Tibial nerve (tissue), 4 donors: Measurements from ENCODE around the gene TRIM37. TPM values are rescaled to one million over a fixed set of nuclear protein-coding genes. Genes with fewer than 3 reads are reported as not detected.
"Not testable (repeated sequence)": the region's sequence is repeated elsewhere in the genome, so short reads cannot be mapped to it uniquely, and the experiment has no call there.

Experiments used
- DNase-seq, 2 donors: peaks; one replicate each; pipeline ENCODE4 v3.0.0-alpha.2; 2019; ENCODE audit warnings: low spot score in 2 of 2
- H3K27ac ChIP-seq, 4 donors: fragments of 200-600 bp; sonication (generic) in 3 of 4; one replicate each; pipeline ENCODE4 v1.5.1; 2017 to 2019; ENCODE audit warnings: mild to moderate bottlenecking in 1 of 4
- H3K27me3 ChIP-seq, 2 donors: fragments of 200-600 bp; sonication (generic) in 1 of 2; one replicate each; pipeline versions ENCODE4 v1.5.1 to v1.6.0; 2017 to 2019
- H3K36me3 ChIP-seq, 3 donors: fragments of 200-600 bp; sonication (generic); one replicate each; pipeline ENCODE4 v1.5.1; 2018 to 2019
- H3K4me1 ChIP-seq, 4 donors: fragments of 200-600 bp; sonication (generic) in 3 of 4; one replicate each; pipeline ENCODE4 v1.5.1; 2017 to 2019
- H3K4me3 ChIP-seq, 4 donors: fragments of 200-600 bp; sonication (generic) in 3 of 4; one replicate each; pipeline ENCODE4 v1.5.1; 2017 to 2019; ENCODE audit warnings: mild to moderate bottlenecking in 1 of 4, moderate library complexity in 1 of 4
- H3K9me3 ChIP-seq, 4 donors: fragments of 200-600 bp; sonication (generic) in 3 of 4; one replicate each; pipeline ENCODE4 v1.5.1; 2017 to 2019
- EP300 ChIP-seq, 2 donors: sonication (generic); formaldehyde crosslinking; IDR thresholded peaks; one replicate each; pipeline ENCODE4 v1.6.1; 2017; ENCODE audit warnings: antibody characterized with exemption in 2 of 2, mild to moderate bottlenecking in 1 of 2
- POLR2A ChIP-seq, 2 donors: fragments of 450-650 bp; IDR thresholded peaks; one replicate each; pipeline ENCODE4 v1.6.1; 2017; ENCODE audit warnings: antibody characterized with exemption in 2 of 2, mild to moderate bottlenecking in 2 of 2, moderate library complexity in 2 of 2
- WGBS, 2 donors: methylation state at CpG; one replicate each; pipeline ENCODE4 v1.1.5; 2018; 5-methylcytosine and 5-hydroxymethylcytosine counted together
- total RNA-seq, 4 donors: library from RNA; depleted of rRNA; stranded (reverse); fragments of >200 nt; gene quantifications; one replicate each; pipeline ENCODE4 v1.1.0, GENCODE V29; 2016
- TF ChIP-seq, protein P1 (sequence below), 5 experiments: fragments of 200-600 bp in 3 of 5; fragments of 450-650 bp in 2 of 5; sonication (generic) in 3 of 5; IDR thresholded peaks; one replicate each; pipeline ENCODE4 v1.5.1; 2016 to 2019; ENCODE audit warnings: antibody characterized with exemption in 5 of 5, mild to moderate bottlenecking in 3 of 5, moderate library complexity in 2 of 5

The TRIM37 gene
- total RNA-seq, 4 donors from 2014 or later = 18.2 to 25.8 (median 21.7) TPM

DNA sequence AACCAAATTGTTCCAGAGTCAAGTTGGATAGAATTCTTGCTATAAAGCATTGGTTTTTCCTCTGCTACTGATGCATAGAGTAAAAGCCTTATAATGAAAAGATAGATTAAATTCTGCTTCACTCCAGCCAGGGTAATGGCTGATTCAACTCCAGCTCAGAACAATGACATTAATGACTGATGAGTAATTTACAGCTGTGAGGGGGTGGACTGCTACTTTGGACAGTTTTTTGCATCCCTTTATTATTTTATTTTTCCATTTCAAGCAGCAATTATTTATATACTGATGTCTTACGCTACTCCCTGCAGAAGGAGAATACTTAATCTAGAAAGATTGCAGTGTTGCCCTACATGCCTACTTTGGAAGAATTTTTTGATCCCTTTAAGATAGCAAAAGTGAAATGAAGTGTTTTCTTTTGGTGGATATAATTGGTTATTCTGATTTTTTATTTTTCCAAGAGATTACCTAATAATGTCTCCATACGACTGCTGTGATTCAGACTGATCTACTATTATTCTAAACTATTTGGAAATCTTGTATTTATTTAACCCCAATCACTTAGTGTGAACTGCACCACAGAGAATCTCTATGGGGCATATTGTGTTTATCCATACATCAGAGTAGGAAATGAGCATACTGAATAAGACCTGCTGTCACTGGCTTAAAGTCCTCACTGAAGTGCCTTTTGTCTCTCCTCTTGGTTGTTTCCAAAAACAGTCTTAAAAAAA, 149.5 kb downstream of the TRIM37 start:
- H3K4me1 ChIP-seq = no peaks in the 10 kb centered on the region
- no peaks in the 10 kb centered on the region for H3K27me3 ChIP-seq
- H3K9me3 ChIP-seq = peaks cover 0 to 3% (median 0%) of the 10 kb centered on the region in 4 donors
- no peak overlapping the region for H3K4me3 ChIP-seq
- TF ChIP-seq, protein P1, sequence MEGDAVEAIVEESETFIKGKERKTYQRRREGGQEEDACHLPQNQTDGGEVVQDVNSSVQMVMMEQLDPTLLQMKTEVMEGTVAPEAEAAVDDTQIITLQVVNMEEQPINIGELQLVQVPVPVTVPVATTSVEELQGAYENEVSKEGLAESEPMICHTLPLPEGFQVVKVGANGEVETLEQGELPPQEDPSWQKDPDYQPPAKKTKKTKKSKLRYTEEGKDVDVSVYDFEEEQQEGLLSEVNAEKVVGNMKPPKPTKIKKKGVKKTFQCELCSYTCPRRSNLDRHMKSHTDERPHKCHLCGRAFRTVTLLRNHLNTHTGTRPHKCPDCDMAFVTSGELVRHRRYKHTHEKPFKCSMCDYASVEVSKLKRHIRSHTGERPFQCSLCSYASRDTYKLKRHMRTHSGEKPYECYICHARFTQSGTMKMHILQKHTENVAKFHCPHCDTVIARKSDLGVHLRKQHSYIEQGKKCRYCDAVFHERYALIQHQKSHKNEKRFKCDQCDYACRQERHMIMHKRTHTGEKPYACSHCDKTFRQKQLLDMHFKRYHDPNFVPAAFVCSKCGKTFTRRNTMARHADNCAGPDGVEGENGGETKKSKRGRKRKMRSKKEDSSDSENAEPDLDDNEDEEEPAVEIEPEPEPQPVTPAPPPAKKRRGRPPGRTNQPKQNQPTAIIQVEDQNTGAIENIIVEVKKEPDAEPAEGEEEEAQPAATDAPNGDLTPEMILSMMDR (IDR thresholded peaks at IDR 0.05) = no peak
- no peak for TF ChIP-seq POLR2A (IDR thresholded peaks at IDR 0.05)
- no peak for TF ChIP-seq EP300 (IDR thresholded peaks at IDR 0.05)
- no peak overlapping the region for H3K27ac ChIP-seq
- no peaks in the 10 kb centered on the region for H3K36me3 ChIP-seq
- no peak for DNase-seq
- 36 to 42% methylated on average over 2 of the region's 2 CpGs for WGBS, 2 donors

DNA sequence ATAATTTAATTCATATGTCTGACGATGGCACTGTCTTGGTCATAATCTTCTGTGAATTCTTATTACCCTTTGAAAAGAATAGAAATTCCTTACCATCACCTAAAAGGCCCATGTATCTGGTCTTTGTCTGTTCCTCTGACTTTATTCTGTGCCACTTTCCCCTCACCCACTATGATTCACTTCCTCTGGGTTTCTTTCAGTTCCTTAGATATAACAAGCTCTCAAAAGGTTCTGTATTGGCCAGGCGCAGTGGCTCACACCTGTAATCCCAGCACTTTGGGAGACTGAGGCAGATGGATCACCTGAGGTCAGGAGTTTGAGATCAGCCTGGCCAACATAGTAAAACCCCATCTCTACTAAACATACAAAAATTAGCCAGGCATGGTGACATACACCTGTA, 152.3 kb downstream of the TRIM37 start:
- WGBS, 2 donors = 85 to 86% methylated on average over 2 of the region's 2 CpGs
- not testable (repeated sequence) for H3K36me3 ChIP-seq, H3K27ac ChIP-seq, H3K4me3 ChIP-seq, DNase-seq, H3K27me3 ChIP-seq, H3K4me1 ChIP-seq
- peaks cover 0 to 30% (median 6%) of the 10 kb centered on the region in 4 donors for H3K9me3 ChIP-seq

DNA sequence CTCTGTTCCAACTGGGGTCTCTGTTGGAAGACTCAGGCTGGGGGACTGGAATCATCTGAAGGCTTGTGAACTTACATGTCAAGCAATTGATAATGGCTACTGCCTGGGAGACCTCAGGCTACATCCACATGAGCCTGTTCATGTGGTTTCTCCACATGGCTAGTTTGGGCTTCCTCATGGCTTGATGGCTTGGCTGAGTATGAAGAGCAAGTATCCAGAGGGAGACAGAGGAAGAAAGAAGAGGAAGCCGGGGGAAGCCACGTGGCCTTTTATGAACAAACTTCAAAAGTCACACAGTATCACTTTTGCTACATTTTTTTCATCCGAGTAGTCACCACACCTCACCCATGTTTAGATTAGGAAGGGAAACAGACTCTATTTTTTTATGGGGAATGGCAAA, 158.9 kb downstream of the TRIM37 start:
- Histone ChIP-seq H3K27me3 (no peaks in the 10 kb centered on the region), H3K27ac (no peak overlapping the region), H3K36me3 (no peaks in the 10 kb centered on the region), H3K4me1 (no peaks in the 10 kb centered on the region), H3K9me3 (peaks cover 0 to 38% (median 6%) of the 10 kb centered on the region in 4 donors), H3K4me3 (no peak overlapping the region)
- 72 to 78% methylated on average over 3 of the region's 3 CpGs for WGBS, 2 donors
- no peak for DNase-seq
- TF ChIP-seq, protein P1 (IDR thresholded peaks at IDR 0.05) = no peak
- TF ChIP-seq POLR2A (IDR thresholded peaks at IDR 0.05) = no peak
- no peak for TF ChIP-seq EP300 (IDR thresholded peaks at IDR 0.05)

DNA sequence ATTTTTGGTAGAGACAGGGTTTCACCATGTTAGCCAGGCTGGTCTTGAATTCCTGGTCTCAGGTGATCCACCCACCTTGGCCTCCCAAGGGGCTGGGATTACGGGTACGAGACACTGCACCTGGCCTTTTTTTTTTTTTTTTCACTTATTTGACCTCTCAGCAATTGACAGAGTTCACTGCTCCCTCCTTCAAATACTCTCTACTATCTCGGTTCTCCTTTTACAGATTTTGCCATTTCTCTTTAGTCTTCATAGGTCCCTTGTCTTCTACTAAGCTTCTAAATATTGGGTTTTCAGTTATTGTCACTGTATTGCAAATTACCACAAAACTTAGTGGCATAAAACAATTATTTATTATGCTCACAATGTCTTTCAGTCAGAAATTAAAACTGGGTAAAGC, 159.3 kb downstream of the TRIM37 start:
- no peak overlapping the region for H3K27ac ChIP-seq
- WGBS, 2 donors = 84 to 93% methylated on average over 3 of the region's 3 CpGs
- no peak for DNase-seq
- no peaks in the 10 kb centered on the region for H3K4me1 ChIP-seq
- H3K9me3 ChIP-seq = peaks cover 0 to 37% (median 6%) of the 10 kb centered on the region in 4 donors
- no peaks in the 10 kb centered on the region for H3K27me3 ChIP-seq
- no peak overlapping the region for H3K4me3 ChIP-seq
- H3K36me3 ChIP-seq = no peaks in the 10 kb centered on the region
- TF ChIP-seq, protein P1 (IDR thresholded peaks at IDR 0.05) = no peak
- TF ChIP-seq EP300 (IDR thresholded peaks at IDR 0.05) (no peak), POLR2A (IDR thresholded peaks at IDR 0.05) (no peak)

DNA sequence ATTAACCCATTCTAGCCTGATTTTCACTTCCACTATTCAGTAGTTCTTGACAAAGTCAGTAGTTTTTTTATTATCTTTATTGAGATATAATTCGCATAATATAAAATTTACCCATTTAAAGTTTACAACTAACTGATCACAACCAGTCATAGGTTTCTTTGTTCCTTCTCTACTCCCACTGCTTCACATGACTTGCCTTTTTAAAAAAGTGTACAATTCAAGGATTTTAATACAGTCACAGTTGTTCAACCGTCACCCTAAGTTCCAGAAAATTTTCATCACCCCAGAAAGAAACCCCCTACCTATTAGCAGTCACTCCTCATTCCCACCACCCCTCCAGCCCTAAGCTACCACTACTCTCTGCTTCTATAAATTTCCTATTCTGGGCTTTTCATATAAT, 162.5 kb downstream of the TRIM37 start:
- Histone ChIP-seq H3K4me1 (no peaks in the 10 kb centered on the region), H3K4me3 (no peak overlapping the region), H3K36me3 (no peaks in the 10 kb centered on the region), H3K27ac (no peak overlapping the region), H3K27me3 (no peaks in the 10 kb centered on the region), H3K9me3 (peaks cover 0 to 5% (median 0%) of the 10 kb centered on the region in 4 donors)
- DNase-seq = no peak
- 79 to 84% methylated on average over 2 of the region's 2 CpGs for WGBS, 2 donors
- TF ChIP-seq POLR2A (IDR thresholded peaks at IDR 0.05) (no peak), EP300 (IDR thresholded peaks at IDR 0.05) (no peak)
- TF ChIP-seq, protein P1 (IDR thresholded peaks at IDR 0.05) = no peak
